SK-N-SH treated with all-trans-retinoic acid at 6 μM for 48 hours (cell line): ENCODE measurements around the gene GSG1L.

Experiments used
- ATAC-seq: fragments of 200-7000 bp; cut with Tn5 transposase; 3 replicates; pipeline ENCODE4 v1.9.1; 2020; ENCODE audit warnings: mild to moderate bottlenecking, moderate library complexity
- ARNTL ChIP-seq: fragments of 450-650 bp; formaldehyde crosslinking; IDR thresholded peaks from 2 replicates; pipeline ENCODE4 v1.5.0; 2020; ENCODE audit warnings: low read depth, mild to moderate bottlenecking, moderate library complexity, borderline replicate concordance
- BACH2 ChIP-seq: fragments of 250-450 bp; sonication (Bioruptor Pico); IDR thresholded peaks from 2 replicates; pipeline ENCODE4 v1.9.0; 2021; ENCODE audit warnings: mild to moderate bottlenecking, borderline replicate concordance
- CSDC2 ChIP-seq: fragments of 250-450 bp; sonication (Bioruptor Pico); IDR thresholded peaks from 2 replicates; pipeline ENCODE4 v1.5.0; 2020; ENCODE audit warnings: mild to moderate bottlenecking, moderate library complexity
- ESRRG ChIP-seq: fragments of 250-450 bp; sonication (Bioruptor Pico); IDR thresholded peaks from 2 replicates; pipeline ENCODE4 v1.6.1; 2021; ENCODE audit warnings: mild to moderate bottlenecking
- GLIS3 ChIP-seq: fragments of 250-450 bp; sonication (Bioruptor Pico); IDR thresholded peaks from 2 replicates; pipeline ENCODE4 v1.5.0; 2020; ENCODE audit warnings: mild to moderate bottlenecking, moderate library complexity
- ISL1 ChIP-seq: fragments of 250-450 bp; sonication (Bioruptor Pico); IDR thresholded peaks from 2 replicates; pipeline ENCODE4 v2.1.2; 2022; ENCODE audit warnings: mild to moderate bottlenecking, moderate library complexity
- OSR1 ChIP-seq: fragments of 250-450 bp; sonication (Bioruptor Pico); IDR thresholded peaks from 2 replicates; pipeline ENCODE4 v1.8.0; 2022; ENCODE audit warnings: moderate library complexity, mild to moderate bottlenecking, inconsistent platforms
- PPARA ChIP-seq: fragments of 250-450 bp; sonication (Bioruptor Pico); IDR thresholded peaks from 2 replicates; pipeline ENCODE4 v1.5.0; 2020; ENCODE audit warnings: mild to moderate bottlenecking, borderline replicate concordance
- RARB ChIP-seq: fragments of 250-450 bp; sonication (Bioruptor Pico); IDR thresholded peaks from 2 replicates; pipeline ENCODE4 v1.8.0; 2021; ENCODE audit warnings: mild to moderate bottlenecking, moderate library complexity
- SNAI2 ChIP-seq: fragments of 250-450 bp; sonication (Bioruptor Pico); IDR thresholded peaks from 2 replicates; pipeline ENCODE4 v1.5.0; 2020; ENCODE audit warnings: mild to moderate bottlenecking, moderate library complexity
- TCF4 ChIP-seq: fragments of 250-450 bp; sonication (Bioruptor Pico); IDR thresholded peaks from 2 replicates; pipeline ENCODE4 v1.8.0; 2021; ENCODE audit warnings: mild to moderate bottlenecking, moderate library complexity, borderline replicate concordance
- TOX ChIP-seq: fragments of 250-450 bp; sonication (Bioruptor Pico); IDR thresholded peaks from 2 replicates; pipeline ENCODE4 v1.8.0; 2021; ENCODE audit warnings: mild to moderate bottlenecking, moderate library complexity, borderline replicate concordance
- ZC3H10 ChIP-seq: fragments of 250-450 bp; sonication (Bioruptor Pico); IDR thresholded peaks from 2 replicates; pipeline ENCODE4 v1.5.1; 2021; ENCODE audit warnings: mild to moderate bottlenecking, moderate library complexity
- ZFP3 ChIP-seq: fragments of 250-450 bp; sonication (Bioruptor Pico); IDR thresholded peaks from 2 replicates; pipeline ENCODE4 v1.5.0; 2020; ENCODE audit warnings: mild to moderate bottlenecking, moderate library complexity
- ZFP30 ChIP-seq: fragments of 450-650 bp; formaldehyde crosslinking; IDR thresholded peaks from 2 replicates; pipeline ENCODE4 v1.5.0; 2022; ENCODE audit warnings: mild to moderate bottlenecking, moderate library complexity
- ZNF565 ChIP-seq: fragments of 450-650 bp; formaldehyde crosslinking; conservative IDR thresholded peaks from 2 replicates; pipeline ENCODE4 v1.5.0; 2020; ENCODE audit warnings: low read depth, mild to moderate bottlenecking, moderate library complexity
- ZNF70 ChIP-seq: fragments of 450-650 bp; formaldehyde crosslinking; IDR thresholded peaks from 2 replicates; pipeline ENCODE4 v1.5.0; 2020; ENCODE audit warnings: mild to moderate bottlenecking, moderate library complexity
- ZNF8 ChIP-seq: fragments of 450-650 bp; formaldehyde crosslinking; IDR thresholded peaks from 2 replicates; pipeline ENCODE4 v1.5.0; 2020; ENCODE audit warnings: mild to moderate bottlenecking, moderate library complexity
- TF ChIP-seq, protein P1 (sequence below): fragments of 250-450 bp; sonication (Bioruptor Pico); IDR thresholded peaks from 2 replicates; pipeline ENCODE4 v1.5.1; 2021; ENCODE audit warnings: mild to moderate bottlenecking, moderate library complexity
- TF ChIP-seq, protein P2 (sequence below): fragments of 250-450 bp; sonication (Bioruptor Pico); IDR thresholded peaks from 2 replicates; pipeline ENCODE4 v1.5.0; 2020; ENCODE audit warnings: mild to moderate bottlenecking, moderate library complexity
- TF ChIP-seq, protein P3 (sequence below): fragments of 250-450 bp; sonication (Bioruptor Pico); IDR thresholded peaks from 2 replicates; pipeline ENCODE4 v1.8.0; 2021; ENCODE audit warnings: low read depth, mild to moderate bottlenecking, moderate library complexity, borderline replicate concordance

The GSG1L gene

DNA sequence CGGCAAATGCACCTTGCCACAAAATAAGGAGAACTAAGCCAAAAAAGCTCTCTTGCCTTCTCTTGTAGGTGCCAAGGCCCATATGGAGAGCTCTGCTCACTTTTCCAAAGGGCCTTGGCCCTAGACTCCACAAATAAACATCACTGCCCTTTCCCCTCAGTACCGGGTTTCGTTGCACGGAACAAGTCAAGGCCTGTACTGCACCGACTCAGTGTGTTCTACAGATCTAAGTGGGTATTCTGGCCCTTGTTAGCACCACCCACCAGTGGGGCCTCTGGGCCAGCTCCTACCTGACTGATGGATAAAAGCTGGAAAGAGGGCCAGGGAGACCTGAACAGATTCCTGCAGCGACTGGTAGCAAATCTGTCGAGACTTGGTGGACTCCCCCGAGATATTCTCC is 43.7 kb upstream of the GSG1L start:
- no peak for ATAC-seq
- TF ChIP-seq GLIS3 (CRISPR knock-in tag) (no peak), OSR1 (no peak), ZNF70 (no peak), BACH2 (CRISPR knock-in tag) (no peak), ZNF8 (no peak), TCF4 (CRISPR knock-in tag) (no peak), PPARA (no peak), CSDC2 (CRISPR knock-in tag) (no peak), ARNTL (no peak), RARB (CRISPR knock-in tag) (no peak), ZFP30 (CRISPR knock-in tag) (no peak), TOX (CRISPR knock-in tag) (no peak), ZNF565 (CRISPR knock-in tag) (no peak), SNAI2 (no peak), ISL1 (CRISPR knock-in tag) (no peak), ESRRG (CRISPR knock-in tag) (no peak)
- TF ChIP-seq, protein P1, sequence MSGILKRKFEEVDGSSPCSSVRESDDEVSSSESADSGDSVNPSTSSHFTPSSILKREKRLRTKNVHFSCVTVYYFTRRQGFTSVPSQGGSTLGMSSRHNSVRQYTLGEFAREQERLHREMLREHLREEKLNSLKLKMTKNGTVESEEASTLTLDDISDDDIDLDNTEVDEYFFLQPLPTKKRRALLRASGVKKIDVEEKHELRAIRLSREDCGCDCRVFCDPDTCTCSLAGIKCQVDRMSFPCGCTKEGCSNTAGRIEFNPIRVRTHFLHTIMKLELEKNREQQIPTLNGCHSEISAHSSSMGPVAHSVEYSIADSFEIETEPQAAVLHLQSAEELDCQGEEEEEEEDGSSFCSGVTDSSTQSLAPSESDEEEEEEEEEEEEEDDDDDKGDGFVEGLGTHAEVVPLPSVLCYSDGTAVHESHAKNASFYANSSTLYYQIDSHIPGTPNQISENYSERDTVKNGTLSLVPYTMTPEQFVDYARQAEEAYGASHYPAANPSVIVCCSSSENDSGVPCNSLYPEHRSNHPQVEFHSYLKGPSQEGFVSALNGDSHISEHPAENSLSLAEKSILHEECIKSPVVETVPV: no peak
- TF ChIP-seq, protein P2, sequence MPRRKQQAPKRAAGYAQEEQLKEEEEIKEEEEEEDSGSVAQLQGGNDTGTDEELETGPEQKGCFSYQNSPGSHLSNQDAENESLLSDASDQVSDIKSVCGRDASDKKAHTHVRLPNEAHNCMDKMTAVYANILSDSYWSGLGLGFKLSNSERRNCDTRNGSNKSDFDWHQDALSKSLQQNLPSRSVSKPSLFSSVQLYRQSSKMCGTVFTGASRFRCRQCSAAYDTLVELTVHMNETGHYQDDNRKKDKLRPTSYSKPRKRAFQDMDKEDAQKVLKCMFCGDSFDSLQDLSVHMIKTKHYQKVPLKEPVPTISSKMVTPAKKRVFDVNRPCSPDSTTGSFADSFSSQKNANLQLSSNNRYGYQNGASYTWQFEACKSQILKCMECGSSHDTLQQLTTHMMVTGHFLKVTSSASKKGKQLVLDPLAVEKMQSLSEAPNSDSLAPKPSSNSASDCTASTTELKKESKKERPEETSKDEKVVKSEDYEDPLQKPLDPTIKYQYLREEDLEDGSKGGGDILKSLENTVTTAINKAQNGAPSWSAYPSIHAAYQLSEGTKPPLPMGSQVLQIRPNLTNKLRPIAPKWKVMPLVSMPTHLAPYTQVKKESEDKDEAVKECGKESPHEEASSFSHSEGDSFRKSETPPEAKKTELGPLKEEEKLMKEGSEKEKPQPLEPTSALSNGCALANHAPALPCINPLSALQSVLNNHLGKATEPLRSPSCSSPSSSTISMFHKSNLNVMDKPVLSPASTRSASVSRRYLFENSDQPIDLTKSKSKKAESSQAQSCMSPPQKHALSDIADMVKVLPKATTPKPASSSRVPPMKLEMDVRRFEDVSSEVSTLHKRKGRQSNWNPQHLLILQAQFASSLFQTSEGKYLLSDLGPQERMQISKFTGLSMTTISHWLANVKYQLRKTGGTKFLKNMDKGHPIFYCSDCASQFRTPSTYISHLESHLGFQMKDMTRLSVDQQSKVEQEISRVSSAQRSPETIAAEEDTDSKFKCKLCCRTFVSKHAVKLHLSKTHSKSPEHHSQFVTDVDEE: no peak

DNA sequence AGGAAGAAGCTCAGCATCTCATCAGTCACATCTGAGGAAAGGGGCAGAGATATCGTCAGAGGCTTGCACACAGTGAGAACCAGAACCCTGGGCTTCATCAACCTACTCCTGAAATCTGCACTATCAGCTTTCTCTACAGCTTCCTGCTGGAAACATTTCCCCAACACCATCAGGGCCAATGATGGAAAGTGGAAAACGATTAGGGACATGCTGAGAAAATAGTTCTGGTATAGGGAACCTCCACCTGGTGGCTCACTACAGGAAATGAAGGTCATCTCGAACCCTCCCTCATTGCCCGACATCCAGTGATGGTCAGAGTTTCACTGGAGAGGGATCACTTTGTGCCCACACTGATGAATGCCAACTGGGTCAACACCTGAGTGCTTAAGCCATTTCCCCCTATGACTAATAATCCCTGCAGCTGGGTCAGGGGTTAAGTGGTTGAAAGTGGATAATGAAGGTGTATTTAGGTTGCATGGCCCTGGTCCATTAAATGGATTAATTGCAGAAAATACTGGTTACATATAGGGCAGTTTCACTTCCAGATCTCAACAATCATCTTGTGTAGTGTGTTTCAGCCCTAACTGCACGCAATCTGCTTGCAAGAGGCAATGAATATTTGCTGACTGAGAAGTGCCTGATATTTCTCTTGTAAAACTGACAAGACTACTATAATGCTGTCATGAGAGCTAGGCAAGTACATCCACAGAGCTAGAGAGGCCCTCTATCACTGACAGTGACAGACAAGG is 43.1 kb upstream of the GSG1L start:
- TF ChIP-seq ZNF8 (no peak), GLIS3 (CRISPR knock-in tag) (no peak), ZFP3 (CRISPR knock-in tag) (no peak), ZNF565 (CRISPR knock-in tag) (no peak), CSDC2 (CRISPR knock-in tag) (no peak), TOX (CRISPR knock-in tag) (no peak), BACH2 (CRISPR knock-in tag) (no peak), OSR1 (no peak), ISL1 (CRISPR knock-in tag) (no peak), ZC3H10 (CRISPR knock-in tag) (no peak), SNAI2 (no peak), ZNF70 (no peak)
- TF ChIP-seq, protein P2: no peak
- TF ChIP-seq, protein P1: no peak
- TF ChIP-seq, protein P3, sequence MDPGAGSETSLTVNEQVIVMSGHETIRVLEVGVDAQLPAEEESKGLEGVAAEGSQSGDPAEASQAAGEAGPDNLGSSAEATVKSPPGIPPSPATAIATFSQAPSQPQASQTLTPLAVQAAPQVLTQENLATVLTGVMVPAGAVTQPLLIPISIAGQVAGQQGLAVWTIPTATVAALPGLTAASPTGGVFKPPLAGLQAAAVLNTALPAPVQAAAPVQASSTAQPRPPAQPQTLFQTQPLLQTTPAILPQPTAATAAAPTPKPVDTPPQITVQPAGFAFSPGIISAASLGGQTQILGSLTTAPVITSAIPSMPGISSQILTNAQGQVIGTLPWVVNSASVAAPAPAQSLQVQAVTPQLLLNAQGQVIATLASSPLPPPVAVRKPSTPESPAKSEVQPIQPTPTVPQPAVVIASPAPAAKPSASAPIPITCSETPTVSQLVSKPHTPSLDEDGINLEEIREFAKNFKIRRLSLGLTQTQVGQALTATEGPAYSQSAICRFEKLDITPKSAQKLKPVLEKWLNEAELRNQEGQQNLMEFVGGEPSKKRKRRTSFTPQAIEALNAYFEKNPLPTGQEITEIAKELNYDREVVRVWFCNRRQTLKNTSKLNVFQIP (CRISPR knock-in tag): no peak
- no peak for ATAC-seq
